A549 (cell line): ENCODE data around the gene HOXD8.

Source experiments
- MYC ChIP-seq: IDR thresholded peaks from 2 replicates; pipeline ENCODE4 v1.6.1; 2012; ENCODE audit warnings: mild to moderate bottlenecking, inconsistent platforms, low read length, improper control_type of control experiment, borderline replicate concordance
- PHF8 ChIP-seq: fragments of 200-600 bp; sonication (generic); IDR thresholded peaks from 2 replicates; pipeline ENCODE4 v1.6.1; 2016; ENCODE audit warnings: low read depth, mild to moderate bottlenecking, antibody characterized with exemption, moderate library complexity, borderline replicate concordance
- RAD21 ChIP-seq, 2 experiments: fragments of >200 bp in 1 of 2; sonication (Bioruptor Twin) in 1 of 2; formaldehyde crosslinking in 1 of 2; IDR thresholded peaks in 1 of 2; conservative IDR thresholded peaks in 1 of 2; 2 replicates in 1 of 2; 3 replicates in 1 of 2; pipeline ENCODE4 v1.6.1; 2012 to 2018; ENCODE audit warnings: inconsistent platforms in 1 of 2
- RCOR1 ChIP-seq: fragments of 150-350 bp; IDR thresholded peaks from 2 replicates; pipeline ENCODE4 v1.6.1; 2014; ENCODE audit warnings: antibody characterized with exemption, low read length, low read depth
- TF ChIP-seq, protein P1 (sequence below): fragments of >200 bp; sonication (Bioruptor Twin); formaldehyde crosslinking; IDR thresholded peaks from 3 replicates; pipeline ENCODE4 v1.5.1; 2016

DNA sequence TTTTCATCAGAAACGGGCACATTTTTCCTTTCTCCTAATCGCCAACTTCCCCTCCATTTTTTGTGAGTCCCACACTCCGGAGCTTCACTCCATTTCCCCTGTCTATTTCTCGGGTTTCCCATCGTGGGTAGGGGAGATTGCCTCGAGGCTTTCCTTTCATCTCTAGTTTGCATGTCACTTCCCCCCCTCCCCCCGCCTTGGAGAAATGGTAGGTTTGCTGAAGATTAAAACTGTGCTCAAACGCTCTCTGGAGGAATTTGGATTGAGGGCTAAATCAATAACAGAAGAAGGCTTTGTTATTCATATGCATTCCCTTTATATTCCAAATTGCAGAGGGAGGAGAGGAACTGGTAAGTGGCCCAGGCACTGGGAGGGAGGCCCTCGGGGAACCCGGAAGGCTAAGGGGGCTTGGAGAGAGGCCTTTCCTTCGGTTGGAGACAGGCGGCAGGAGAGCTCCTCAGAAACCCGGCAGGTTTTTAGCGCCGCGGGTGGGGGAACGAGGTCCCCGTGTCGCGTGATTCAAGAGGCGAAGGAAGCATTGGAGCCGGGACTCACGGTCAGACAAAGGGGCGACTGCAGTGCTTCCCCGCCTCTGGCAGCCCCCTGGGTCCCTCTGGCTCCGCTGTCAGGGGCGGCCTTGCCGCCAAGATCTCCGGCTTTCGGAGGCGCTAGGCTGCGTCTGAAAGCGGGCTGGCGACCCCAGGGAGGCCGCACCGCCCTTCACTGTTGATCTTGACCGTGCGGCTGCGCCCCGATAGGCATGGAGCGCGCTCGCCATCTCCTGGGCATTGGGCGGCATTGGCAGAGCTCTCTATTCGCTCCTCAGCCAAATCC is 32.3 kb upstream of the HOXD8 start:
- TF ChIP-seq PHF8 (0 out of 2 replicates have a peak, but pooled peaks have one; percentile 21), RAD21 (conservative IDR thresholded peaks at IDR 0.05 in 1 of 2, IDR thresholded peaks at IDR 0.05 in 1 of 2) (peak; percentile 86 to 94), RCOR1 (no peak), MYC (no peak)
- TF ChIP-seq, protein P1, sequence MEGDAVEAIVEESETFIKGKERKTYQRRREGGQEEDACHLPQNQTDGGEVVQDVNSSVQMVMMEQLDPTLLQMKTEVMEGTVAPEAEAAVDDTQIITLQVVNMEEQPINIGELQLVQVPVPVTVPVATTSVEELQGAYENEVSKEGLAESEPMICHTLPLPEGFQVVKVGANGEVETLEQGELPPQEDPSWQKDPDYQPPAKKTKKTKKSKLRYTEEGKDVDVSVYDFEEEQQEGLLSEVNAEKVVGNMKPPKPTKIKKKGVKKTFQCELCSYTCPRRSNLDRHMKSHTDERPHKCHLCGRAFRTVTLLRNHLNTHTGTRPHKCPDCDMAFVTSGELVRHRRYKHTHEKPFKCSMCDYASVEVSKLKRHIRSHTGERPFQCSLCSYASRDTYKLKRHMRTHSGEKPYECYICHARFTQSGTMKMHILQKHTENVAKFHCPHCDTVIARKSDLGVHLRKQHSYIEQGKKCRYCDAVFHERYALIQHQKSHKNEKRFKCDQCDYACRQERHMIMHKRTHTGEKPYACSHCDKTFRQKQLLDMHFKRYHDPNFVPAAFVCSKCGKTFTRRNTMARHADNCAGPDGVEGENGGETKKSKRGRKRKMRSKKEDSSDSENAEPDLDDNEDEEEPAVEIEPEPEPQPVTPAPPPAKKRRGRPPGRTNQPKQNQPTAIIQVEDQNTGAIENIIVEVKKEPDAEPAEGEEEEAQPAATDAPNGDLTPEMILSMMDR: peak; percentile 88
